Superior temporal gyrus (tissue), 1 donor: ENCODE results near the gene SLC26A5.
"Not testable (repeated sequence)": the region's sequence is repeated elsewhere in the genome, so short reads cannot be mapped to it uniquely, and the experiment has no call there.

Source experiments
- DNase-seq: peaks from one replicate; pipeline ENCODE4 v3.0.0-alpha.2; 2016; ENCODE audit errors: extremely low spot score

Gene SLC26A5, protein sequence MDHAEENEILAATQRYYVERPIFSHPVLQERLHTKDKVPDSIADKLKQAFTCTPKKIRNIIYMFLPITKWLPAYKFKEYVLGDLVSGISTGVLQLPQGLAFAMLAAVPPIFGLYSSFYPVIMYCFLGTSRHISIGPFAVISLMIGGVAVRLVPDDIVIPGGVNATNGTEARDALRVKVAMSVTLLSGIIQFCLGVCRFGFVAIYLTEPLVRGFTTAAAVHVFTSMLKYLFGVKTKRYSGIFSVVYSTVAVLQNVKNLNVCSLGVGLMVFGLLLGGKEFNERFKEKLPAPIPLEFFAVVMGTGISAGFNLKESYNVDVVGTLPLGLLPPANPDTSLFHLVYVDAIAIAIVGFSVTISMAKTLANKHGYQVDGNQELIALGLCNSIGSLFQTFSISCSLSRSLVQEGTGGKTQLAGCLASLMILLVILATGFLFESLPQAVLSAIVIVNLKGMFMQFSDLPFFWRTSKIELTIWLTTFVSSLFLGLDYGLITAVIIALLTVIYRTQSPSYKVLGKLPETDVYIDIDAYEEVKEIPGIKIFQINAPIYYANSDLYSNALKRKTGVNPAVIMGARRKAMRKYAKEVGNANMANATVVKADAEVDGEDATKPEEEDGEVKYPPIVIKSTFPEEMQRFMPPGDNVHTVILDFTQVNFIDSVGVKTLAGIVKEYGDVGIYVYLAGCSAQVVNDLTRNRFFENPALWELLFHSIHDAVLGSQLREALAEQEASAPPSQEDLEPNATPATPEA

DNA sequence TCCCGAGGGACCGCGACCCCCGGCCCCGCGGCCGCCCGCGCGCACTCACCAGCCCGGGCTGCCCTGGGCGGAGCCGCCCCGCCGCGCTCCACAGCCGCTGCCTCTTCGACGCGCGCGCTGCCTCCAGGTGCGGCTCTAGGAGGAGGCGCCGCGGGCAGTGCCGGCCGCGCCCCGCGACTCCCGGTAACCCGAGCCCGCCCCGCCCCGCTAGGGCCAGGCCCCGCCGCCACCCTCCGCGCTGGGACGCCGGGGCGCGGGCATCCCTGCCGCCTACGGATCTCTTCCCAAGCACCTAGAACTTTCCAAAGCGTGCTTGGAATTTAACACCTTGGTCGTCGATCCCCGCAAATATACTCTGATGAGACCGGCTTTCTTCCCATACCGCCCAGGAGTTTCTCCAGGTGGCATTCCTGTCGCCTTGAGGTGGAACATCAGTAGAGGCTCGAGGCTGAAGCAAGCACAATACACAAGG, at the start of gene SLC26A5:
TSS of gene SLC26A5 (minus strand) at position 159 of the 472 bp plus-strand sequence. CDS start 24,693 bp downstream, outside the sequence.
- no peak for DNase-seq

DNA sequence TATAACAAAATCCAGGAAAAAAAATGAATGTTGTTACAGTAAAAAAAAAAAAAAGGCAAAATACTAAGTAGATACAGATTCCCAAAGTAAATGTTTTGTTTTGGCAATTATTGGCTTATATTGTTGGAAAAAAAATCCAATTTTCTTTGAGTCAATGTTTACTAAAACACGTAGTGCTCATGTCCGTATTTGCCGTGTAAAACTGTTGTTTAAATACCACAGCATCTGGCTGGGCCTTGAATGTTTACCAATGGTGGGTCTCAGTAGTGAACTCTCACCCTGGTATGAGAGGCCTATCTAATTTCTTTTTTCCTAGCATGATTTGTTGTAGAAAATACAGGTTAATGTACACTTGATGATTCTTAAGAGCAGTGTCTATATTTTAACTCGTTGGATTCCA, 41.4 kb upstream of the SLC26A5 start:
- no peak for DNase-seq

DNA sequence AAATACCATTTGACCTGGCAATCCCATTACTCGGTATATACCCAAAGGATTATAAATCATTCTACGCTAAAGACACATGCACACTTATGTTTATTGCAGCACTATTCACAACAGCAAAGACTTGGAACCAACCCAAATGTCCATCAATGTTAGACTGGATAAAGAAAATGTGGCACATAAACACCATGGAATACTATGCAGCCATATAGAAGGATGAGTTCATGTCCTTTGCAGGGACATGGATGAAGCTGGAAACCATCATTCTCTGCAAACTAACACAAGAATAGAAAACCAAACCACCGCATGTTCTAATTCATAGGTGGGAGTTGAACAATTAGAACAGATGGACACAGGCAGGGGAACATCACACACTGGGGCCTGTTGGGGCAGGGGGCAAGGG, 40.9 kb upstream of the SLC26A5 start:
- not testable (repeated sequence) for DNase-seq

DNA sequence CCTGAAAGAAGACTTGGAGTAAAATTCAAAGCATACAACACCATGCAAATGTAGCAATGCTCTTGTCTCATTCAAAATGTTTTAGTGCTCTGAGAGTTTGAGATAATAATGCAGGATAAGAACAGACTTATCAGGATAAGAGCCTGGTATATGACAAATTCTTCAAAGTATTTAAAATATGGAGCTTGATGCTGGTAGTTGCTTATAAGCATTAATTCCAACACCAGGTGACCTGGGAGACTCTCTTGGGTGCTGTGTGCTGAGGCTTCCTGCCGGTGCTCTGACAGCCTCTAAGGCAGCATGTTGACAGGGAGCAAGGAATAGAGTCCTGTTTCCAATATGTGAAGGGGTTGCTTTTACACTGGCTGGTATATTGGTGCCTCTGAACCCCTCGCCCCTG, 34.8 kb upstream of the SLC26A5 start:
- DNase-seq, result no peak

DNA sequence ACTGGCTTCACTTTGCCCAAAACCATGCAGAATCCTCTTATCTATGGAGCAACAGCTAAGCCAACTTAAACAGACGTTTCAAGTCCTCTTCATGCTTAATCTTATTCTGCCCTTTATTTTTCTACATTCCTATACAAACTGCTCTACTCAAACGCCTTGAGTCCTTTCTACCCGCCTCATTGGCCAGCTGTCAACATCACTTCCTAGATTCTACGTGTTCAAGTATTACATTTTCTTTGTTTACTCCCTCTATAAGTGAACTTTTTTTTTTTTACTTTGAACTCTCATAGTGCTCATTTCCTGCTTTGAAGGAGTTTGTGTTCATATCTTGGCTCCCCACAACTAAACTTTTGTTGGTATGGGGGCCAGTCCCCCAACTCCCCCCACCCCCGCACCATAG, 28.9 kb upstream of the SLC26A5 start:
- DNase-seq, result no peak

DNA sequence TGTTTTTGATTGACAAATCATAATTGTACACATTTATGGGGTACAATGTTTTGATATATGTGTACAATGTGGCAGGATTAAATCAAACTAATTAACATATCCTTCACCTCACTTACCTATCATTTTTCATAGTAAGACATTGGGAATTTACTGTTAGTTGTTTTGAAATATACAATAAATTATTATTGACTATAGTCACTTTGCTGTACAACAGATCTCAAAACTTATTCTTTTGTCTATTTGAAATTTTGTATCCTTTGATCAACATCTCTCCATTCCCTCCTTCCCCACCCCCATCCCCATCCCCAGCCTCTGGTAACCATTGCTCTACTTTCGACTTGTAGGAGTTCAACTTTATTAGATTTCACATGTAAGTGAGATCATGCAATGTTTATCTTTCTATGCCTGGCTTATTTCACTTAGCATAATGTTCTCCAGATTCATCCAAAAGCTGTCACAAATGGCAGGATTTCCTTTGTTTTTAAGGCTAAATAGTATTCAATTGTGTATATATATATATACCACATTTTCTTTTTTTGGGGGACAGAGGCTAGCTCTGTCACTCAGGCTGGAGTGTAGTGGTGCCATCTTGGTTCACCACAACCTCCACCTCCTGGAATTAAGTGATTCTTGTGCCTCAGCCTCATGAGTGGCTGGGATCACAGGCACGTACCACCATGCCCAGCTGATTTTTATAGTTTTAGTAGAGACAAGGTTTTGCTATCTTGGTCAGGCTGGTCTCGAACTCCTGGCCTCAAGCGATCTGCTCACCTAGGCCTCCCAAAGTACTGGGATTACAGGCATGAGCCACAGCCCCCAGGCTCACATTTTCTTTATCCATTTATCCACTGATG, 23.3 kb upstream of the SLC26A5 start:
- no peak for DNase-seq

DNA sequence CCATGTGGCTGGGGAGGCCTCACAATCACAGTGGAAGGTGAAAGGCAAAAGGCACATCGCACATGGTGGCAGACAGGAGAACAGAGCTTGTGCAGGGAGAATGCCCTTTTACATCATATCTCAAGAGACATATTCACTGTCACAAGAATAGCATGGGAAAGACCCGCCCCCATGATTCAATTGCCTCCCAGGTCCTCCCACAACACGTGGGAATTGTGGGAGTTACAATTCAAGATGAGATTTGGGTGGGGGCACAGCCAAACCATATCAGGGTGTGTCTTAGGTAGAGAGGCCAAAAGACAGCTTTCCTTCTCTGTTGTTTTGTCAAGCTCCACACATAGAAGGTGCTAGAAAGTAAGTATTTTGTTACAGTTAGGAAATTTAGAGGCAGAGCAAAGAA, 20.8 kb upstream of the SLC26A5 start:
- DNase-seq, result no peak

DNA sequence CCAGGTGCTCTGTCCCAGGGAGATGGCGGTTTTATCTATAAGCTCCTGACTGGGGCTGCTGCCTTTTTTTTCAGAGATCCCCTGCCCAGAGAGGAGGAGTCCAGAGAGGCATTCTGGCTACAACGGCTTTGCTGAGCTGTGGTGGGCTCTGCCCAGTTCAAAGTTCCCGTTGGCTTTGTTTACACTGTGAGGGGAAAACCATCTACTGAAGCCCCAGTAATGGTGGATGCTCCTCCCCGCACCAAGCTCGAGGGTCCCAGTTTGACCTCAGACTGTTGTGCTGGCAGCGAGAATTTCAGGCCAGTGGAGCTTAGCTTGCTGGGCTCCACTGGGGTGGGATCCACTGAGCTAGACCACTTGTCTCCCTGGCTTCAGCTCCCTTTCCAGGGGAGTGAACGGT, 16.4 kb upstream of the SLC26A5 start:
- no peak for DNase-seq

DNA sequence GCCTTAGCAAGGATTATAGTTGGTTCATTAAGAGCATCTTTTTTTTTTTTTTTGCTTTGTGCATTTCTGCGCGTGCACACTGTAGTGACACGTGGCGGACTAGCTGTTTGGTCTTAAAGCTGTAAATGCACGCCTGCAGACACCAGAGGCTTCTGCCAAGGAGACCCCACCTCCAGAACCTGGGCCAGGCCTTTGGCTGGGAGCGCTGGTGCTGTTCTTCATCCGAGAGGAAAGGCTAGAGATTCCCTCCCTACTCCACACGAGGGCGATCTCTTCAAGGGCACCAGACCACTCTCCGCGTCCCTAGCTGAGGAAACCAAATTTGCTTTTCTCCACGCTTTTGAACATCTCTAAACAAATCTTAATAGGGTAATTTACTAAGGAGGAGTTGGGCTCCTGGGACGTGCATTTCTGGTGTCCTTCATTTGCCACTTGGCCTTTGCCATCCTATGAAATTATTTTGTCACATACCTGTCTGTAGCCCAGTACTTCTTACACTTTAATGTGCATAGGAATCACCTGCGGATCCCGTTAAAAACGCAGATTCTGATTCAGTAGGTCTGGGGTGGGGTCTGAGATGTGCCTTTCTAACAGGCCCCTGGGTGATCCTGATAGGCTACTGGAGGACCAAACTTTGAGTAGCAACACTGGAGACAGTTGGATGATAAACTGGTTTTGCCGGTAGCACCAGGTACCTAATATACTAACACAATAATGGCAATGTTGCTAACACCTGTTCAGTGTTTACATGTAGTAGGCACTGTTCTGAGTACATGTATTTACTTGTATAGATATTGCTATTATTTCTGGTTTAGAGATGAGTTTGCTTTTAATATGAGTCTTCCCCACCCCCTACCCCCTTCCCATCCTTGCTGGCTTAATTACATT, 1.3 kb upstream of the SLC26A5 start:
- DNase-seq, result peak; percentile 68

DNA sequence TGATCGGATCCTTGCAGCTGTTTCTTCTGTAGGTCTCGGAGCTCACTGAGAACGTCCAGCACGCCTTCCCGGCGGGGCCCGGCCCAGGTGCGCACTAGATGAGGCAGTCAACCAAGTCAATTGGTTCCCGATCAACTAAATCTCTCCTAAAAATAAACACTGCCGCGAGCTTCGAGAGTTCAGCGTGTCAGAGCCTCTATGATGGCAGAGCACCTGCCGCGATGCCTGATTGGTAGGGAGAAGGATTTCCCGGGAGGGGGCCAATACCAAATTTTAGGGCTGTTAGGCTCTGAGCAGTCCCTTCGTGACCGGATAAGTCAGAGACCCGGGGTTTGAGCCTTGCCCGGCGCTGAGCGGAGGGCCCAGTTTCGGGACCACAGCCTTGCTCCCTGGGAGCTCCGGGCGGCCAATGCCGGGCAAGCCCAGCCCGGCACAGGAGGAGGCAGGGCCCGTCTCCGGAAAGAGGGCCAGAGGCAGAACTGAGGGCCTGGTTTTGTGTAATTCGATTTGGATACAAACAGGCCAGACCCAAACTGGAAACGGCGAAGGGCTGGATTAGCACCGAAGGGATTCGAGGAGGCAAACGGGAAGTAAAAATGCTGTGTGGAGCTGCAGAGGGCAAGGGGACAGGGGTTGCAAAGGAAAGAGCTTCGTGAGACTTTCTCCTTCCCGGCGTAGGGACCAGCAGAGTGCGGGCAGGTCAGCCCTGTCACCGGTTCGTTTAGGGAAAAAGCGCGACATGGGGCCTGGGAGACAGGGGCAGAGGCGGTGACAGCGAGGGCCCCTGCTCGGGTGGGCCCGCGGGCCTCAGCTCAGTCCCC, 569 bp downstream of the SLC26A5 start:
- DNase-seq, result no peak

DNA sequence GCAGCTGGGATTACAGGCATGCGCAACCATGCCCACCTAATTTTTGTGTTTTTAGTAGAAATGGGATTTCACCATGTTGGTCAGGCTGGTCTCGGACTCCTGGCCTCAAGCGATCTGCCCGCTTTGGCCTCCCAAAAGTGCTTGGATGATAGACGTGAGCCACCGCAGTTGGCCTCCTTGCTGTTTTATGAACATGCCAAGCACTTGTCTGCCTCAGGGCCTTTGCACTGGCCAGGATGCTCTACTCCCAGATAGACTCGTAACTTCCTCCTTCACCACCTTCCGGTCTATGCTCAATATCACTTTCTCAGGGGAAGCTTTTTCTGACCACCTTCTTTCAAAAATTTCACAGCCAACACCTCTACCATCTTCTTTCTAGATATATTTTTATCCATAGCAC, 6.3 kb downstream of the SLC26A5 start:
- DNase-seq, result no peak

DNA sequence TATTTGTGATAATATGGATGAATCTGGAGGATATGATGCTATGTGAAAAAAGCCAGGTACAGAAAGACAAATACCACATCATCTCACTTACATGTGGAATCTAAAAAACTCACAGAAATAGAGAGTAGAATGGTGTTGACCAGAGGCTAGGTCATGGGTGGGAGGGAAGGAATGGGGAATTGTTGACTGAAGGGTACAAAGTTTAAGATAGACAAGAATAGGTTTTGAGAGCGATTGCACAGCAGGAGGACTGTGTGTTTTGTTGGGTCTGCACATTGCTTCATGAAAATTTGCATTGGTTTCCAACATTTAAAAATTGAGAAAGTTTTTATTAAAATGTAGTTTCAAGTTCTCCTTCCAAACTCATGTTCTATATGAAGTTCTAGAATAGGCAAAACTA, 8.4 kb downstream of the SLC26A5 start:
- DNase-seq, result no peak

DNA sequence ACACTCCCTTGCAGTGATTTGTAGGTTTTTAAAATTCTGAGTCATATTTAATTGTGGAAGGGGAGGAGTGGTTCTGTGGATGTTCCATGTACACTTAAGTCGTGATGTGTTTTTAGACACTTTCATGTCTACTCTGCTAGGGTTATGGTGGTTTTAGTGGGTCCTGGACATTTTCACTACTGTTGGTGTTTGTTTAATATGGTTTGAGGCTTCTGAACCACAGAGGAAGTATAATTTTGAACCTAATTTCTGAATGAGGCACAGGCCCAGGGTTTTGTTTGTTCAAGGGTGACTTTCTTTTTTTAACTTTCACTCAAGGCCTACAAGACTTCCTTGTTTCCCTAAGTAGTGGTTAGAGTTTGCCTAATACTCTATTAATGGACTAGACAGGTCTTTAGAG, 13.3 kb downstream of the SLC26A5 start:
- DNase-seq, result no peak

DNA sequence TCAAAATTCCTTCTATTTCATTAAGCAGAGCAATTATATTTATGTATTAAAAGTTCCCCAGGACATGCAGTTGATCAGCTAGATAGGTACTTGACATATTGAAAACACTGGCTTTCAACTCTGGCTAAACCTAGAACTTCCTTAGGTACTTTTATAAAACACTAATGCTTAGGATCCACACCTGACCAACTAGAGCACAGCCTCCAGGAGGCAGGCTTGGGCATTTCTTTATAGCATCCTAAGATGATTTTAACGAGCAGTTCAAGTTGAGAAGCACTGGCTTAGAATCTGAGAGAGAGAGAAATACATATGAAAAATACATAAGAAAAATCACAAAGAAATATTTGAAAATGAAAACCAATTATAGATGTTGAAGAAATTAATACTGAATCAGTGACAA, 20.8 kb downstream of the SLC26A5 start:
- no peak for DNase-seq

DNA sequence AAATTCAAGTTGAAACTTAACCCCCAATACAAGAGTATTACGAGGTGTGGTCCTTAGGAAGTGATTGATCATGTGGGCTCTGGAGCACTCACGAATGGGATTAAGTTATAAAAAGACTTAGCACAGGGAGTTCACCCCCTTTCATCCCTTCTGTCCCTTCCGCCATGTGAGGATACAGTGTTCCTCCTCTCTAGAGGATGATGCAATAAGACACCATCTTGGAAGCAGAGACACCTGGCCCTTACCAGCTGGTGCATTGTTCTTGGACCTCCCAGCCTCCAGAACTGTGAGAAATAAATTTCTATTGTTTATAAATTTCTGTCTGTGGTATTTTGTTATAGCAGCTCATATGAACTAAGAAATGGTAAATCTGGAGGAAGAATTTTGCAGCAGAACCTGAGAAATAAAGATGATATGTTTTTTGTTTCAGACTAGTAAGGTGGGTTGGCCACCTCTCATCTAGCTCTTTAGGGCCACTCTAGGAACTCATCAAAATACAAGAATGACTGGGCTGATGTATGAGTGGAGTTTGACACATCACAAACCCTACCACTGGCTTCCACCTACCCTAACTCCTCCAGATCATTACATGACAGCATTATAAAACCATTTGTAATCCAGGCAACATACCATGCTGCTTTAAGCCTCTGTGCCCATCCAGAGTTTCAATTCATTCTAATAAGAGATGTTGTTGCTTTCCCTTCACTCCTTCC, 22.4 kb downstream of the SLC26A5 start:
- no peak for DNase-seq

DNA sequence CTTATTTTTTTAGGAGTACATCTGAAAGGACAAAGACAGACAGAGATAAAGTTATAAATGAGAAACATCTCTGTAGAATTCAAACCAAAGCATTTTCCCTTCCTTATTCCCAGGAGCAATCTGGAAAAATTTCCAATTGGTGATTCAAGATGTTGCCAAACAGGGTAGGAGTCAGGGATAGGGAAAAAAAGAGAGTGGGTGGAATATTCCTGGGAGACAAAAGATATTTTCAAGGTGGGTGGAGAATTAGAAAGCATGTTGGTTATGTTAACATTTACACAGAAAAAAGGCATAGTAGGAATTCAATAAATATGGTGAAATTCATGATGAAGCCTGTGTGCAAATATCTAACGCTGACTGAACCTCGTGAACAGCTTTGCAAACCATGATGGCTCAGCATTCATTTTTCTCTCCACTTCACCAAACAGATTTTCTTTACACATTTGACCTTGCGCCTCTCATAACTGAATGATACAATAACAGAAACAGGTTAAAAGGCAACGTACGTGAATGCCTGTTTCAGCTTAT, 25.1 kb downstream of the SLC26A5 start:
- DNase-seq, result no peak

DNA sequence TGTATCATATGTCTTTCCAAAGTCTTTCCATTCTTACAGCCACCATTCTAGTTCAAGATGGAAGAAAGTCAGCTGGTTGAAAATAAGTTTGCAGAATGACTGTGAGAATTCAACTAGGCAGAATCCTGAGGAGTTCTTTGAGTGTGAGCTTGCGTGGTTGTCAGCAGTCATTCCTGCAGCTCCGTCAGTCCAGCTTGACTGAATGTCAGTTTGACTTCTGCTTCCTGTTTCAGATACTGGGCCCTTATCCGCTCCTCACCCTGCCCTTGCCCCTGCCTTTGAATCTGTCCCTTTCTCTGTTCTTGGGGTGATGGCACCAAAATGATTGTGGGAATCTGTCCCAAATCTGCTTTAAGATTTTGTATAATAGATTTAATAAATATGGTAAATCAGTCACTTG, 27.8 kb downstream of the SLC26A5 start:
- no peak for DNase-seq

DNA sequence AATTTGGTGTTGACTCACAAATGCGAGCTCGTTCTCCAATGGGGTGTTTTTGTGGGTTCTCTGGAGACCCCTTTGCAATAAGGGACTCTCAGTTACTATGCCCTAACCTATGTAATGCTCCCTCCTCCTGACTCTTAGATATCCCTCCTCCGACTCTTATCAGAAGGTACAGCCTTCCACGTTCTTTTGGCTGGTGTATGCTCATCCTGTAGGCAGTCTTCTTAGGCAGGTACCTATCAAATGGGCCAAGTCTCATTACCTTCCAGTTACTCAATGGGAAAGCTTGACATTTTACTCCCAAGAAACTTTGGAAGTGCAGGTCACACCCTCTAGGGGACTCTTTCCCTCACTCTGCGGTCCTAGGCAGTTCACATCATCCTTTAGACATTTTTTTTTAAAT, 32.6 kb downstream of the SLC26A5 start:
- no peak for DNase-seq

DNA sequence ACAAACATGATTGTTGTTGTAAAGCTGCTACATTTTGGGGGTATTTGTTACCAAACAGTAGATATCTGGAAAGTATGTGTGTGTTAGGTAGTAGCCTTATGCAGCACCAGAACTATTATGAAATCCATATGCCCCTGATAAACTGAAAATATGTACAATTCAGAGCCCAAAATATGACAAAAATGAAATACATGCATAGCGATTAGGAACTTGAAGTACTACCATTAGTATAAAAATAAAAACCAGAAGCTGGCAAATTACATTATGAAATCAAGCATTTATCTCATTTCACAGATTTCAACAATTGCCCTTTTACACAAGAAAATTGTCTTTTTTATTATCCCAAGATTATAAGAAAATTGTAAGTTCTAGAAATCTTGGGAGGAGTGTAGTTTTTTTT, 33.9 kb downstream of the SLC26A5 start:
- DNase-seq, result no peak
